GM12892 (cell line): ENCODE results near the gene NMRAL1.

Experiments
- POLR2A ChIP-seq: IDR thresholded peaks from 2 replicates; pipeline ENCODE4 v1.6.1; 2011; ENCODE audit warnings: low read depth, low read length, control low read depth
- POLR2AphosphoS5 ChIP-seq: IDR thresholded peaks from 2 replicates; pipeline ENCODE4 v1.6.1; 2011; ENCODE audit warnings: low read depth, low read length, control low read depth
- TAF1 ChIP-seq: IDR thresholded peaks from 2 replicates; pipeline ENCODE4 v1.6.1; 2011; ENCODE audit warnings: low read depth, mild to moderate bottlenecking, control low read depth, low read length, borderline replicate concordance

DNA sequence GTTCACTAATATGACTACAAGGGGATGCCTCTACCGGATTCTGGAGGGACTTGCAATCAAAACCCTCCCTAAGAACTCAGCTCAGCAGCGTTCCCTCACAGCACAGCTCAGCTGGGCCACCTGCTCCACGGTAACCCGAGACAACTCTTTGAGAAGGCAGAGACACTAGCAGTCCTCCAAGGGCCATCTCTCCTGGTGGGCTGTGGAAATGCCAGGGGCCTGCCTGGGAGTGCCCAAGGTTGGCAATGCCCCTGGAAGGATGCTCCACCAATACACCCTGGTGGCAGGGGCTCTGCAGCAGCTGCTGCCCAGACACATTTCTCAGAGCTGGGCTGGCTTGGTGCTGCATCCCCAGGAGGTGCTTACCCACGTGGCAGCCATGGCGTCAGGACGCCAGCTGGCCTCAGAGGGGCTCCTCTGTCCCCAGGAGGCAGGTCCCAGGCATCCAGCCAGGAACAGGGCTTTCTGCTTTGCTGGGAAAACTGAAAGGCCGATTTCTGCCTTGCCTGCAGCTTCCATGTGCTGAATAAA, 47.7 kb upstream of the NMRAL1 start:
- TF ChIP-seq POLR2A (no peak), POLR2AphosphoS5 (no peak), TAF1 (no peak)
